ENCODE data around the gene TRAF1.

TRAF1 gene

DNA sequence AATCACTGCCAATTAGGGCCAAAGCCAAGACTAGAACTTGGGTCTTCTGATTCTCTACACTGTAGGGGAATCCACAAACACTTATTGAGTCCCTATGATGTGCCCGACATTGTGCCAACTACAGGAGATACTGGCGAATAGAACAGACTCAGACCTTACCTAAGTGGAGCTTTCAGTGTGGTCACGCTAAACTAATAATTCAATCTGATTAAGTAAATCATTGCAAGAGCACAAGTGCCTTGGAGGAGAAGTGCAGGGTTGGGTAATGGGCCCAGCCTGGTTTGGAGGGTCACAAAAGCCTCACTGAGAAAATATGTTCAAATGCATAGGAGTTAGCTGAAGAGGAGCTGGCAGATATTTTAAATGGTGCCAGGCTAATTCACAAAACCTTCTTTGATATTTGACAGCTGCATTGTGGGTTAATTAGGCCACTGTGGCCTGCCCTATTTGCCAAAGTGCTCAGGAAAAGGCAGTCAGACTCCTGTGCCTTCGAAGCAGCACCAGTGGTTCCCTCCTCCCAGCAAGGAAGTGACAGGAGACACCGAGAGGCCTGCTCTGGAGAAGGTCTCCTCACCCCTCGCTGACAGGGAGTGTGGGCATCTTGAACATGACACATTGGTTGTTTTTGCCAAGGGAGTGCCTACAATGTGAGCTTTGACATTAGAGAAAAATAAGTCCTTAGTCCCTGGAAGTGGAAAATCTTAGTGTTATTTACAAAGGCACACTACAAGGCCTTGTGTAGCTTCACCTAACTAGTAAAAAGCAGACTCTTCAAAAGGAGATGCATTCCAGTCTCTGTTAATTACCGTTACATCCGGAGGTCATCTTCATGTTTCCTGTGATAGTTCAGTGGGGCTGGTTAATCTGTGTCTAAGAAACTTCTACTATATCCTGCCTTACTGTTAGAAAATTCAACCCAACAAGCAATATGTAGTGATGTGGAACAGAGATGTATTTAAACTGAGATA is 24.1 kb upstream of the TRAF1 start:
- Histone ChIP-seq H3K4me1 (ENCODE audit: control insufficient read depth, low read depth, low read length) (no peaks in the 10 kb centered on the region), H3K36me3 (ENCODE audit: control insufficient read depth, low read depth, low read length) (no peaks in the 10 kb centered on the region), H3K27ac (ENCODE audit: low read length) (no peak overlapping the region), H3K9me3 (ENCODE audit: control insufficient read depth, low read depth, low read length) (no peaks in the 10 kb centered on the region), H3K9ac (ENCODE audit: low read length) (no peak overlapping the region), H3K27me3 (ENCODE audit: control insufficient read depth, insufficient read depth, low read length) (no peaks in the 10 kb centered on the region), H3K4me3 (ENCODE audit: low read length) (no peak overlapping the region)

DNA sequence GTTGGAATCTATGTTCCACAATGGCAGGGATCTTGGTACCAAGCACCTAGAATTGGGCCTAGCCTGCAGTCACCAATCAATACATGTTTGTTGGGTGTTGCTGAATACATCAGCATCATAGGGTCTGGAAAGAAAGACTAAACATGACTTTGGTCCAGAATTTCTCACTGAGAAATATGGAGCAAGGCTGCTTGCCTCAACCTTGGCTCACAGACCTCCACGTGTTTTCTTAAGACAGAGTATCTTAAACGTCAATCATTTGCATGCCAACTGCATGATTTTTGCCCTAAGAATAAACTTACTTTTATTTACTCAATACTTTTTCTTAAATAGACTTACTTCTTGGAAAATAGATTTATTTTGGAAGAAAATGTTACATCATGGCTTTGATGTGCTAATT is 22.7 kb upstream of the TRAF1 start:
- H3K27me3 ChIP-seq (ENCODE audit: control insufficient read depth, insufficient read depth, low read length), result no peaks in the 10 kb centered on the region
- H3K9ac ChIP-seq (ENCODE audit: low read length), result no peak overlapping the region
- no peak overlapping the region for H3K4me3 ChIP-seq (ENCODE audit: low read length)
- no peaks in the 10 kb centered on the region for H3K9me3 ChIP-seq (ENCODE audit: control insufficient read depth, low read depth, low read length)
- H3K27ac ChIP-seq (ENCODE audit: low read length), result no peak overlapping the region
- H3K36me3 ChIP-seq (ENCODE audit: control insufficient read depth, low read depth, low read length), result no peaks in the 10 kb centered on the region
- peaks cover 5% of the 10 kb centered on the region for H3K4me1 ChIP-seq (ENCODE audit: control insufficient read depth, low read depth, low read length)

DNA sequence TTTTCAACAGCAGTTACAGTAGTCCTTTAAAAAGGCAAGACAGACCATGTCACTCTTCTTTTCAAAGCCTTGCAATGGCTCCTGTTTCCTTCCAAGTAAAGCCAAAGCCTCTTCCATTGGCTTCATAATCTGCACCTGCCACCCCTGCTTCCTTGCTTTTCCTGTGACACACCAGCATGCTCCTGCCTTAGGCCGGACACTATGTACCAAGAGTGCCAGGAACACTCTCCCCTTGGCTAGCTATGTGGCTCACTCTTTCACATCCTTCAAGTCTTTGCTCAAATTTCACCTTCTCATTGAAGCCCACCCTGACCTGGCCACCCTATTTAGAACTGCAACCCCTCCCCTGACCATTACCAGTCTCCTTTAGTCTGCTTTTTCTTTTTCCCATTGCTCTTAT is 22.2 kb upstream of the TRAF1 start:
- H3K27ac ChIP-seq (ENCODE audit: low read length), result no peak overlapping the region
- H3K4me1 ChIP-seq (ENCODE audit: control insufficient read depth, low read depth, low read length), result peaks cover 10% of the 10 kb centered on the region
- no peaks in the 10 kb centered on the region for H3K9me3 ChIP-seq (ENCODE audit: control insufficient read depth, low read depth, low read length)
- H3K9ac ChIP-seq (ENCODE audit: low read length), result no peak overlapping the region
- H3K36me3 ChIP-seq (ENCODE audit: control insufficient read depth, low read depth, low read length), result no peaks in the 10 kb centered on the region
- H3K4me3 ChIP-seq (ENCODE audit: low read length), result no peak overlapping the region
- no peaks in the 10 kb centered on the region for H3K27me3 ChIP-seq (ENCODE audit: control insufficient read depth, insufficient read depth, low read length)

DNA sequence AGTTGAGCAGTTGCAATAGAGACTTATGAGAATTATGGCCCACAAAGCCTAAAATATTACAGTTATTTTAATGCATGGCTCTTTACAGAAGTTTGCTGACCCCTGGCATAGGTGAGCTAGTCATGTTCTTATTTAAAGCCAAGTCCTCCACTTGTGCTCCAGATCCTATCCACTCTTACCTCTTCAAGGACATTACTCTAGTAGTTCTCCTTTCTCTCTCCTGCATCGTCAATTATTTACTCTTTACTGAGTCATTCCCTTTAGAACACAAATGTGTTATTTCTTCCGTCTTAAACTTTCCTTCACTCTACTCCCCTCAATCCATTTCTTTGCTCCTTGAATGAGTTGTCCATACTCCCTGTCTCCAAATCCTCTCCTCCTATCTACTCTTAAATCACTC is 20.6 kb upstream of the TRAF1 start:
- Histone ChIP-seq H3K4me1 (ENCODE audit: control insufficient read depth, low read depth, low read length) (peaks cover 21% of the 10 kb centered on the region), H3K4me3 (ENCODE audit: low read length) (no peak overlapping the region), H3K9me3 (ENCODE audit: control insufficient read depth, low read depth, low read length) (no peaks in the 10 kb centered on the region), H3K36me3 (ENCODE audit: control insufficient read depth, low read depth, low read length) (no peaks in the 10 kb centered on the region), H3K27me3 (ENCODE audit: control insufficient read depth, insufficient read depth, low read length) (no peaks in the 10 kb centered on the region), H3K27ac (ENCODE audit: low read length) (no peak overlapping the region), H3K9ac (ENCODE audit: low read length) (no peak overlapping the region)

DNA sequence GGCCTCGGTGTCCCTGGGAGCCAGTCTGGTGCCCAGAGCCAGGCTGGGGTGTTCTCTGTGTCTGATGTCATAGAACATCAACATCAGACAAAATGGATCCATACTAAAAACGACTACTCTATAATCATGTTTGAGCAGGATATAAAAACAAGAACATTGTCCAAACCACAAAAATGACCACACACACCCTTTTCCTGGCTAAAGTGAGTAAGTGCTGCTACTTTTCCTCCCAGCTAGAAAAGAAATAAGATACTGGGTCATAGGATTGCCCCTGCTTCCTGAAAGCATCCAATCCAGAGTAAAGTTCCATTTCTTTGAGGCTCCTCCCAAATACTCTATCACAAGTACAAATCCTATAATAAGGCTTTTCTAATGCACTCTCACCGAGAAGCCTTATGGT is 19.7 kb upstream of the TRAF1 start:
- H3K27ac ChIP-seq (ENCODE audit: low read length), result no peak overlapping the region
- no peaks in the 10 kb centered on the region for H3K36me3 ChIP-seq (ENCODE audit: control insufficient read depth, low read depth, low read length)
- H3K4me3 ChIP-seq (ENCODE audit: low read length), result no peak overlapping the region

DNA sequence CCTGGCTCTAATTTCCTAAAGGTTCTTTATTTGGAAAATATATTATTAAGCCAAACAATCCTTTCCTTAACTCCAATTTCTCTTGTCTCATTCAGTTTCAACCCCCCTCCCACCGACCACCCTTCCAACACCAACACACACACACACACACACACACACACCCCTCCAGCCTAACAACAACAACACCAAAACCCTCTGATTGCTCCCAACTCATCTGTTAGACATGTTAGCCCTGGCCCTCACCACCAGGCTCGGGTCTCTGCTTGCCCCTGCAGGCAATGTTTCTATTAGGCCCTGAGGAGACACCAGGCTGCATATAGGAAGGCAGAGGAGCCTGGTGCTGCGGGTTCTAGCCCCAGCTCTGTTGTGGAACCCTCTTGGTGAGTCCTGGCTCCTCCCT is 18.4 kb upstream of the TRAF1 start:
- no peaks in the 10 kb centered on the region for H3K36me3 ChIP-seq (ENCODE audit: control insufficient read depth, low read depth, low read length)
- H3K9me3 ChIP-seq (ENCODE audit: control insufficient read depth, low read depth, low read length), result no peaks in the 10 kb centered on the region
- no peak overlapping the region for H3K9ac ChIP-seq (ENCODE audit: low read length)
- H3K4me3 ChIP-seq (ENCODE audit: low read length), result no peak overlapping the region
- H3K27ac ChIP-seq (ENCODE audit: low read length), result no peak overlapping the region
- no peaks in the 10 kb centered on the region for H3K27me3 ChIP-seq (ENCODE audit: control insufficient read depth, insufficient read depth, low read length)
- H3K4me1 ChIP-seq (ENCODE audit: control insufficient read depth, low read depth, low read length), result peaks cover 28% of the 10 kb centered on the region

More for the DNA sequence above, 19.7 kb upstream of the TRAF1 start:
- no peaks in the 10 kb centered on the region for H3K9me3 ChIP-seq (ENCODE audit: control insufficient read depth, low read depth, low read length)
- no peak overlapping the region for H3K9ac ChIP-seq (ENCODE audit: low read length)
- no peaks in the 10 kb centered on the region for H3K27me3 ChIP-seq (ENCODE audit: control insufficient read depth, insufficient read depth, low read length)
- H3K4me1 ChIP-seq (ENCODE audit: control insufficient read depth, low read depth, low read length), result peaks cover 25% of the 10 kb centered on the region

DNA sequence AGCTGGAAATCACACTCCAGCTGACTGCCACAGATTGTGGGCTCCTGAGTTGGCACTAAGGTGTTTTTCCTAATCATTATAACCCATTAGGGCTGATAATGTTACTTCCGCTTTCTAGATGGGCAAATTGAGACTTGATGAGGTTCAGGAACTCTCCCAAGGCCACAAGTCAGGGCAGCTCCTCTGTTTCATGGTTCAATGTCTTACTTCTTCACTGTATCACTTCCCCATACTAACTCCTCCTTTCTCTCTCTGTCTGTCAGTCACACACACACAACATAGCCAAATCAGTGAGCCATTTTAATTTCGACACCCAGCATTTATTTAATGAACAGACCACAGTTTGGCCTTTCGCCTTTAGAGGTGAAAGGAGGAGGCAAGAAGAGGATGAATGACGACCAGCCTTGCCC is 17.8 kb upstream of the TRAF1 start:
- H3K36me3 ChIP-seq (ENCODE audit: control insufficient read depth, low read depth, low read length), result no peaks in the 10 kb centered on the region
- no peaks in the 10 kb centered on the region for H3K9me3 ChIP-seq (ENCODE audit: control insufficient read depth, low read depth, low read length)
- no peak overlapping the region for H3K27ac ChIP-seq (ENCODE audit: low read length)
- no peak overlapping the region for H3K4me3 ChIP-seq (ENCODE audit: low read length)
- no peaks in the 10 kb centered on the region for H3K27me3 ChIP-seq (ENCODE audit: control insufficient read depth, insufficient read depth, low read length)
- no peak overlapping the region for H3K9ac ChIP-seq (ENCODE audit: low read length)
- H3K4me1 ChIP-seq (ENCODE audit: control insufficient read depth, low read depth, low read length), result peaks cover 28% of the 10 kb centered on the region

DNA sequence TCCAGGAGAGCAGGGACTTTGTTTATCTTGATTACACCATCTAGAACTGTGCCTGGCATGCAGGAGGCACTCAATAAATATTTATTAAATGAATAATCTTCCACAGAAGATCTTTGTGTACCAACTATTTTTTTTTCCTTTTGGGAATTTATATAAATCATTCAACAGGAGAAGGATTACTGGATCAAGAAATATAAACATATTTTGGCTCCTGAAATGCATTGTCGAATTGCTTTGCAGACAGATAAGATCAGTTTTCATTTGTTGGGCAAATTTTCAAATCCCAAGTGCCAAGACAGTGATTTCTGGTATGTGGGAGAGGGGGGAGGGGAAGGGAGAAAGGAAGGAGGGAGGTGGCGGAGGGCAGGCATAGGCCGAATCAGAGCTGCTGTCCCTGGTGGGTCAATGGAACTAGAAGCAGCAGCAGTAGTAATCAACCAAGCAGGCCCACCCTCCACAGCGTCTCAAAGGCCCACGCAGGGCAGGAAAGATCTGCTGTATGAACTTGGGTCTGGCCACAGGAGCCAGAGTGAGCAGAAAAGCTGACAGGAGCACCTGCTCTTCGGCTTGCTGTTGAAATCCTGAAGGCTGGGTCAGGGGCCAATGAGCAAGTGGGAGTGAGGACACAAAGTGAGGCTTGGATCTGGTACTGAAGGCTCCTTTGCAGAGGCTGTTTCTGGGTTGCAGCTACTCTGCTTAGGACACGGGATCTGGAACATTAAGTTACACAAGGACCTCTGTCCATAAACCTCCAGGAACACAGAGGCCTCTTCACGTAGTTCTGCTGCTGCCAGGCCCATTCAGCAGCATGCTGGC is 15.8 kb upstream of the TRAF1 start:
- Histone ChIP-seq H3K9me3 (ENCODE audit: control insufficient read depth, low read depth, low read length) (no peaks in the 10 kb centered on the region), H3K9ac (ENCODE audit: low read length) (no peak overlapping the region), H3K27ac (ENCODE audit: low read length) (no peak overlapping the region), H3K36me3 (ENCODE audit: control insufficient read depth, low read depth, low read length) (no peaks in the 10 kb centered on the region), H3K27me3 (ENCODE audit: control insufficient read depth, insufficient read depth, low read length) (no peaks in the 10 kb centered on the region), H3K4me1 (ENCODE audit: control insufficient read depth, low read depth, low read length) (peaks cover 28% of the 10 kb centered on the region), H3K4me3 (ENCODE audit: low read length) (no peak overlapping the region)

DNA sequence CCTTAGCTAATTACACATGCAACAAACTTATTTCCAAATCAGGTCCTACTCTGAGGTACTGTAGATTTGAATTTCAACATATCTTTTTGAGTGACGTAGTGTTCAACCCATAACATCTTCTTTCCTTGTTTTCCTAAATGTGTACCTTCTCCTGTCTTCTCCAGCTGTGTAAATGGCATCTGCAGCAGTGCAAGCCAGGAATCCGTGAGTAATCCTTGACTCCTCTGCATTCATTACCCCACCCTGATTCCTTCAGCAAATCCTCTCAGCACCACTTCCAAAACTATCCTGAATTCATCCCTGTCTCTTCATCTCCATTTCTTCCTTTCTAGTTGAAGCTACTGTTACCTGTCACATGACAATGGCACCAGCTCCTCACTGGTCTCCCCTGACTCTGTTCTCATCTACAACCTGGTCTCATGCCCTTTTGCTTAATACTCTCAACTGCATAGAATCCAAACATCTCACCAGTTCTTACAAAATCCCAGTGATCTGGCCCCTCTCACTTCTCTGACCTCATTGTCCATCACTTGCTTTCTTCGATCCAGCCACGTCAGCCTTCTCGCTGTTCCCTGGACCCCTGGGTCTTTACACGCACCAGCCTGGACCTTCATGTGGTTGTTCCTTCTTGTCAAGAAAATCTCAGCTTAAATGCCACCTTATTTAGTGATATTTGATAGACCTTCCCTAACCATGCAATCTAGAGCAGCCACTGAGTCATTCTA is 14.6 kb upstream of the TRAF1 start:
- Histone ChIP-seq H3K27me3 (ENCODE audit: control insufficient read depth, insufficient read depth, low read length) (no peaks in the 10 kb centered on the region), H3K27ac (ENCODE audit: low read length) (no peak overlapping the region), H3K4me3 (ENCODE audit: low read length) (no peak overlapping the region), H3K36me3 (ENCODE audit: control insufficient read depth, low read depth, low read length) (no peaks in the 10 kb centered on the region), H3K9me3 (ENCODE audit: control insufficient read depth, low read depth, low read length) (no peaks in the 10 kb centered on the region), H3K4me1 (ENCODE audit: control insufficient read depth, low read depth, low read length) (peaks cover 28% of the 10 kb centered on the region), H3K9ac (ENCODE audit: low read length) (no peak overlapping the region)

DNA sequence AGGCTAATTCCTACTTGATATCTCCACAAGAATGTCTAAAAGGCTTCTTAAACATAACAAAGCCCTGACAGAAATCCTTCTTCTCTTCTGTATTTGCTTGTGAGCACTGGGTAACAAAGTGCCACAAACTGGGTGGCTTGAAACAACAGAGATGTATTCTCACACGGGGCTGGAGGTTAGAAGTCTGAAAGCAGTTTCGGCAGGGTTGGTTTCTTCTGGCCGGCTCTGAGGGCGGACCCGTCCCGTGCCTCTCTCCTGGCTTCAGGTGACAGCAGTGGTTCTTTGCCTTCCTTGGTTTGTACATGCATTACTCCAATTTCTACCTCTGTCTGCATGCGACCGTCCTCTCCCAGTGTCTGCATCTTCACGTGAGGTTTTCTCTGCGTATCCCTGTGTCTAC is 14.0 kb upstream of the TRAF1 start:
- no peak overlapping the region for H3K4me3 ChIP-seq (ENCODE audit: low read length)
- no peaks in the 10 kb centered on the region for H3K27me3 ChIP-seq (ENCODE audit: control insufficient read depth, insufficient read depth, low read length)
- no peaks in the 10 kb centered on the region for H3K9me3 ChIP-seq (ENCODE audit: control insufficient read depth, low read depth, low read length)
- peaks cover 28% of the 10 kb centered on the region for H3K4me1 ChIP-seq (ENCODE audit: control insufficient read depth, low read depth, low read length)
- no peak overlapping the region for H3K9ac ChIP-seq (ENCODE audit: low read length)
- H3K36me3 ChIP-seq (ENCODE audit: control insufficient read depth, low read depth, low read length), result no peaks in the 10 kb centered on the region
- no peak overlapping the region for H3K27ac ChIP-seq (ENCODE audit: low read length)

DNA sequence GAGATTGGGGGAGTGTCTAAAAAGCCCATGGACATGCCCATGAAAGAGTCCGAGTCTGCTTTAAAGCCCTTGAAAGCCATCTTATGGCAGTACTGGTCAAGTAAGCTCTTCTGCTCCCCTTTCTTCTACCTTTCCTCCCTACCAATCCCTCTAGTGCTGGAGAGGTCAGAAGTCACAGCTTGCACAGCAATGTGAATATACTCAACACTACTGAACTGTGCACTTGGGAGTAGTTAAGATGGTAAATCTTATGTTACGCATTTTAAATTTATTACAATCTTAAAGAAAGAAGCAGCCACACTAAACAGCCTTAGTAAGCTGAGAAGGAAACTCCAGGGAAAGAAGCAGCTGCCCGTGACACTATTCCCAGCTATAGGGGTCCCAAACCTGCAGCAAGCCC is 12.3 kb upstream of the TRAF1 start:
- no peaks in the 10 kb centered on the region for H3K36me3 ChIP-seq (ENCODE audit: control insufficient read depth, low read depth, low read length)
- no peaks in the 10 kb centered on the region for H3K9me3 ChIP-seq (ENCODE audit: control insufficient read depth, low read depth, low read length)
- no peak overlapping the region for H3K4me3 ChIP-seq (ENCODE audit: low read length)
- peaks cover 19% of the 10 kb centered on the region for H3K4me1 ChIP-seq (ENCODE audit: control insufficient read depth, low read depth, low read length)
- H3K9ac ChIP-seq (ENCODE audit: low read length), result no peak overlapping the region
- no peak overlapping the region for H3K27ac ChIP-seq (ENCODE audit: low read length)
- H3K27me3 ChIP-seq (ENCODE audit: control insufficient read depth, insufficient read depth, low read length), result no peaks in the 10 kb centered on the region

Data from iPS-18a (cell line).